ENCODE data around the gene KLF16. TPM values are rescaled to one million over a fixed set of nuclear protein-coding genes. Genes with fewer than 3 reads are reported as not detected.
"Not testable (repeated sequence)": the region's sequence is repeated elsewhere in the genome, so short reads cannot be mapped to it uniquely, and the experiment has no call there.

The KLF16 gene
- total RNA-seq, 2 experiments from 2014 or later = 37.9 to 39.0 TPM

- H3K9me3 Mint-ChIP-seq, H3K4me3 Mint-ChIP-seq, DNase-seq, H3K27me3 Mint-ChIP-seq, H3K27ac Mint-ChIP-seq: not testable (repeated sequence)
- Mint-ChIP-seq H3K4me1 (peaks cover 30% of the 10 kb centered on the region), H3K36me3 (peaks cover 30% of the 10 kb centered on the region)
Observed at GRCh38 chr19:1878583-1878982, 15.2 kb upstream of the KLF16 start.

GRCh38 chr19:1877280-1877660, 13.9 kb upstream of the KLF16 start:
- H3K4me3 Mint-ChIP-seq, DNase-seq, H3K27me3 Mint-ChIP-seq, H3K9me3 Mint-ChIP-seq, H3K27ac Mint-ChIP-seq: not testable (repeated sequence)
- Mint-ChIP-seq H3K4me1 (peaks cover 19% of the 10 kb centered on the region), H3K36me3 (peaks cover 20% of the 10 kb centered on the region)

- not testable (repeated sequence) for DNase-seq, H3K9me3 Mint-ChIP-seq, H3K27me3 Mint-ChIP-seq
- H3K27ac Mint-ChIP-seq = peak overlapping the region; percentile 99
- H3K4me3 Mint-ChIP-seq = peak overlapping the region; percentile 100
- H3K36me3 Mint-ChIP-seq = peaks cover 19% of the 10 kb centered on the region
- H3K4me1 Mint-ChIP-seq = peaks cover 19% of the 10 kb centered on the region
Observed at GRCh38 chr19:1876496-1877279, 13.3 kb upstream of the KLF16 start.

- Mint-ChIP-seq H3K4me3 (peak overlapping the region; percentile 100), H3K27ac (peak overlapping the region; percentile 99), H3K4me1 (peaks cover 19% of the 10 kb centered on the region), H3K27me3 (peaks cover 6% of the 10 kb centered on the region), H3K36me3 (peaks cover 19% of the 10 kb centered on the region), H3K9me3 (no peaks in the 10 kb centered on the region)
- peak; percentile 92 for DNase-seq
Observed at GRCh38 chr19:1875646-1876495, 12.5 kb upstream of the KLF16 start.

GRCh38 chr19:1875265-1875645, 11.9 kb upstream of the KLF16 start:
- not testable (repeated sequence) for H3K9me3 Mint-ChIP-seq, DNase-seq, H3K27me3 Mint-ChIP-seq
- Mint-ChIP-seq H3K4me1 (peaks cover 16% of the 10 kb centered on the region), H3K4me3 (peak overlapping the region; percentile 100), H3K27ac (peak overlapping the region; percentile 99), H3K36me3 (peaks cover 20% of the 10 kb centered on the region)

- Mint-ChIP-seq H3K9me3 (no peaks in the 10 kb centered on the region), H3K27ac (peak overlapping the region; percentile 99), H3K4me1 (peaks cover 18% of the 10 kb centered on the region), H3K4me3 (peak overlapping the region; percentile 100), H3K27me3 (peaks cover 6% of the 10 kb centered on the region), H3K36me3 (peaks cover 20% of the 10 kb centered on the region)
- no peak for DNase-seq
Observed at GRCh38 chr19:1874554-1875185, 11.3 kb upstream of the KLF16 start.

GRCh38 chr19:1873524-1874473, 10.4 kb upstream of the KLF16 start:
- no peaks in the 10 kb centered on the region for H3K9me3 Mint-ChIP-seq
- peaks cover 22% of the 10 kb centered on the region for H3K36me3 Mint-ChIP-seq
- H3K4me1 Mint-ChIP-seq = peaks cover 23% of the 10 kb centered on the region
- H3K27me3 Mint-ChIP-seq = peaks cover 6% of the 10 kb centered on the region
- H3K27ac Mint-ChIP-seq = peak overlapping the region; percentile 99
- DNase-seq = no peak
- peak overlapping the region; percentile 100 for H3K4me3 Mint-ChIP-seq

- Mint-ChIP-seq H3K27ac (no peak overlapping the region), H3K4me3 (no peak overlapping the region), H3K36me3 (peaks cover 22% of the 10 kb centered on the region), H3K27me3 (peaks cover 6% of the 10 kb centered on the region), H3K9me3 (no peaks in the 10 kb centered on the region), H3K4me1 (peaks cover 26% of the 10 kb centered on the region)
- no peak for DNase-seq
Observed at GRCh38 chr19:1872807-1873523, 9.6 kb upstream of the KLF16 start.

GRCh38 chr19:1871630-1872029, 8.3 kb upstream of the KLF16 start:
- Mint-ChIP-seq H3K27ac (no peak overlapping the region), H3K4me1 (peaks cover 29% of the 10 kb centered on the region), H3K36me3 (peaks cover 27% of the 10 kb centered on the region), H3K27me3 (peaks cover 6% of the 10 kb centered on the region), H3K9me3 (no peaks in the 10 kb centered on the region), H3K4me3 (no peak overlapping the region)
- DNase-seq = no peak

GRCh38 chr19:1871140-1871597, 7.8 kb upstream of the KLF16 start:
- Mint-ChIP-seq H3K36me3 (peaks cover 27% of the 10 kb centered on the region), H3K27ac (no peak overlapping the region), H3K27me3 (peaks cover 3% of the 10 kb centered on the region), H3K9me3 (no peaks in the 10 kb centered on the region), H3K4me3 (no peak overlapping the region), H3K4me1 (peaks cover 26% of the 10 kb centered on the region)
- DNase-seq = no peak

- H3K27me3 Mint-ChIP-seq = no peaks in the 10 kb centered on the region
- no peak overlapping the region for H3K27ac Mint-ChIP-seq
- H3K9me3 Mint-ChIP-seq = no peaks in the 10 kb centered on the region
- H3K4me3 Mint-ChIP-seq = no peak overlapping the region
- no peak for DNase-seq
- H3K4me1 Mint-ChIP-seq = peaks cover 18% of the 10 kb centered on the region
- peaks cover 11% of the 10 kb centered on the region for H3K36me3 Mint-ChIP-seq
Observed at GRCh38 chr19:1868971-1869370, 5.6 kb upstream of the KLF16 start.

GRCh38 chr19:1867349-1867724, 4.0 kb upstream of the KLF16 start:
- peaks cover 11% of the 10 kb centered on the region for H3K36me3 Mint-ChIP-seq
- no peak for DNase-seq
- peaks cover 13% of the 10 kb centered on the region for H3K4me1 Mint-ChIP-seq
- no peaks in the 10 kb centered on the region for H3K9me3 Mint-ChIP-seq
- no peak overlapping the region for H3K4me3 Mint-ChIP-seq
- no peaks in the 10 kb centered on the region for H3K27me3 Mint-ChIP-seq
- peak overlapping the region; percentile 8 for H3K27ac Mint-ChIP-seq

GRCh38 chr19:1866693-1867348, 3.4 kb upstream of the KLF16 start:
- Mint-ChIP-seq H3K9me3 (no peaks in the 10 kb centered on the region), H3K27me3 (no peaks in the 10 kb centered on the region), H3K36me3 (peaks cover 13% of the 10 kb centered on the region), H3K4me3 (no peak overlapping the region), H3K4me1 (peaks cover 13% of the 10 kb centered on the region), H3K27ac (no peak overlapping the region)
- DNase-seq = no peak

All from activated naive CD8-positive, alpha-beta T cell treated with anti-CD3 and anti-CD28 coated beads for 36 hours (primary cell).